Ramos (cell line): ENCODE measurements around the gene MBD3L3.
"Not testable (repeated sequence)": the region's sequence is repeated elsewhere in the genome, so short reads cannot be mapped to it uniquely, and the experiment has no call there.

Experiments used
- in situ Hi-C: fragments of 300-500 bp; cut with MboI; formaldehyde crosslinking; loops from one replicate; pipeline ENCODE4 v1.14.3; 2022; ENCODE audit warnings: low sequenced_read_pairs; ENCODE audit not compliant: unreplicated experiment

Gene MBD3L3

GRCh38 chr19:7067122-7067521, 8.6 kb upstream of the MBD3L3 start:
- in situ Hi-C loops: not testable (repeated sequence)

GRCh38 chr19:7063764-7064418, 5.4 kb upstream of the MBD3L3 start:
- in situ Hi-C loops: no loop called here

- in situ Hi-C loops: no loop called here
These were observed 4.9 kb upstream of the MBD3L3 start for GRCh38 chr19:7063339-7063738.

GRCh38 chr19:7059977-7060376, 1.5 kb upstream of the MBD3L3 start:
- in situ Hi-C loops: not testable (repeated sequence)

GRCh38 chr19:7056371-7056770, 2.1 kb downstream of the MBD3L3 start:
- in situ Hi-C loops: not testable (repeated sequence)

GRCh38 chr19:7055679-7056078, 2.8 kb downstream of the MBD3L3 start:
- in situ Hi-C loops: not testable (repeated sequence)

GRCh38 chr19:7054635-7055368, 3.7 kb downstream of the MBD3L3 start:
- in situ Hi-C loops: not testable (repeated sequence)

- in situ Hi-C loops: not testable (repeated sequence)
These were observed 5.6 kb downstream of the MBD3L3 start for GRCh38 chr19:7052896-7053295.

- in situ Hi-C loops: not testable (repeated sequence)
These were observed 7.1 kb downstream of the MBD3L3 start for GRCh38 chr19:7051421-7051820.

- in situ Hi-C loops: not testable (repeated sequence)
These were observed 9.5 kb downstream of the MBD3L3 start, which contains the start of gene MBD3L2 for GRCh38 chr19:7049021-7049420. Gene MBD3L2 (plus strand): TSS chr19:7049321. CDS start chr19:7049374, 53 bp downstream.

- in situ Hi-C loops: not testable (repeated sequence)
These were observed 16.9 kb downstream of the MBD3L3 start for GRCh38 chr19:7041563-7041962.

- in situ Hi-C loops: not testable (repeated sequence)
These were observed 18.4 kb downstream of the MBD3L3 start, which contains the start of gene MBD3L4 for GRCh38 chr19:7040079-7040478. Gene MBD3L4 (minus strand): TSS chr19:7040179. CDS start chr19:7040144, 35 bp downstream.

- in situ Hi-C loops: not testable (repeated sequence)
These were observed 28.2 kb downstream of the MBD3L3 start, which contains the start of gene MBD3L5 for GRCh38 chr19:7030278-7030677. Gene MBD3L5 (plus strand): TSS chr19:7030578. CDS start chr19:7030612, 34 bp downstream.

- in situ Hi-C loops: not testable (repeated sequence)
These were observed 29.7 kb downstream of the MBD3L3 start for GRCh38 chr19:7028790-7029189.

GRCh38 chr19:7021331-7021730, 37.1 kb downstream of the MBD3L3 start, which contains the start of gene MBD3L2B:
Gene MBD3L2B (minus strand): TSS chr19:7021431. CDS start chr19:7021397, 34 bp downstream.
- in situ Hi-C loops: not testable (repeated sequence)

GRCh38 chr19:7018828-7019227, 39.6 kb downstream of the MBD3L3 start:
- in situ Hi-C loops: no loop called here

- in situ Hi-C loops: no loop called here
These were observed 44.8 kb downstream of the MBD3L3 start for GRCh38 chr19:7013678-7014077.

GRCh38 chr19:7010722-7011593, 47.5 kb downstream of the MBD3L3 start:
- in situ Hi-C loops: no loop called here

- in situ Hi-C loops: no loop called here
These were observed 50.6 kb downstream of the MBD3L3 start for GRCh38 chr19:7007859-7008258.
